ENCODE data around the gene CRYBA1. TPM values are rescaled to one million over a fixed set of nuclear protein-coding genes. Genes with fewer than 3 reads are reported as not detected.

The CRYBA1 gene
- total and polyA plus RNA-seq, 2 donors (not counting 3 experiments of a cell fraction or from before 2014, with no cell fraction given): not detected

DNA sequence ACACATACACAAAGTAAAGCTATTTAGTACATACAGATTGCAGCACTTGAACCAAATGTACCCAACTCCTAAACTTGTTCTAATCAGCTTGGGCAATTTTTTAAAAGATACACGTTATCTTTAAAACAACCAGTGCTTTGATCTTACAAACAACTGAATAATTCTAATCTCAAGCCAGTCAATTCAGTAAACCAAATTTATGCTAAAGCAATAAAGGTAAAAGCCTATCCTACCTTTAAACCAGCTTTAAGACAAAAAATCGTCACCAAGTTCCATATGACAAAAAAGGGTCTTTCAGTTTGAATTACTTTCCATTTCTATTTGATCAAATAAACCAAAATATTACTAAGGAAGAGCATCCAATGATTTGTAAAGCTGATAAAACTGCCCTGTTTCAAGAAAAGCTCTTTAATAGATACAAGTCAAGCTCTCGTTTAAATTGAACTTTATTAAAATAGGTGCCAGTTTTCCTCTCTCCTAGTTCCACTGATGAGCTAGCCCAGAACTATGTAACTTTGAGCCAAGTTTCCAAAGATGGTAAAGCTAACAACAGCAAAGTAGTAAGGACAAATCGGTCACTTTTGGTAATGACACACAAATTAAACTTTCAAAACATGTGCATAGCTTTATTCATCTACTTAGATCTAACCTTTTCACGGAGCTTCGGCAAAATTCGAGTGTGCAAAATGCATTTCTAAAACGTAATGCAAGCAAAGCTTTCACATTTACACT, 10.2 kb downstream of the CRYBA1 start:
- H3K9me1 ChIP-seq (replicated peaks; ENCODE audit: control insufficient read depth, extremely low read depth, insufficient read depth, low read length): no peaks in the 10 kb centered on the region
- no peak for DNase-seq (ENCODE audit: low read depth, low spot score)
- no peak overlapping the region for H3K4me2 ChIP-seq (ENCODE audit: insufficient read depth, low read length)
- no peak overlapping the region for H3K27ac ChIP-seq (ENCODE audit: insufficient read depth, low read depth, low read length)
- no peak overlapping the region for H3K9ac ChIP-seq (replicated peaks; ENCODE audit: extremely low read depth, insufficient read depth, low read length)
- H3K9me3 ChIP-seq (replicated peaks; ENCODE audit: control insufficient read depth, insufficient read depth, low read length): no peaks in the 10 kb centered on the region
- ChIA-PET CTCF (interaction anchor here (0.9 to 4.6 kb wide), 15 partner anchors 9 to 140 kb away, joined by 3 to 41 read pairs (median 5); partner anchors contain the start of genes MYO18A and NUFIP2), POLR2A (interaction anchor here (1.3 kb wide), 1 partner anchor 37 kb away, joined by 6 read pairs; the partner anchor contains the start of gene NUFIP2)
- no peak for FAIRE-seq
- TF ChIP-seq GATA2 (IDR thresholded peaks at IDR 0.05; ENCODE audit: insufficient read depth, insufficient read length, low read depth, low read length) (no peak), MYC (IDR thresholded peaks at IDR 0.05; ENCODE audit: low read depth, low read length) (no peak), FOS (IDR thresholded peaks at IDR 0.05; ENCODE audit: borderline replicate concordance, insufficient read depth, low read length) (no peak), POLR2AphosphoS5 (IDR thresholded peaks at IDR 0.05; ENCODE audit: insufficient read depth, low read depth, low read length) (no peak), JUN (IDR thresholded peaks at IDR 0.05; ENCODE audit: borderline replicate concordance, insufficient read depth, insufficient read length, low read depth) (no peak), EZH2 (IDR thresholded peaks at IDR 0.05; ENCODE audit: borderline replicate concordance, low read depth, low read length, severe bottlenecking) (no peak)
- TF ChIP-seq, protein P1, sequence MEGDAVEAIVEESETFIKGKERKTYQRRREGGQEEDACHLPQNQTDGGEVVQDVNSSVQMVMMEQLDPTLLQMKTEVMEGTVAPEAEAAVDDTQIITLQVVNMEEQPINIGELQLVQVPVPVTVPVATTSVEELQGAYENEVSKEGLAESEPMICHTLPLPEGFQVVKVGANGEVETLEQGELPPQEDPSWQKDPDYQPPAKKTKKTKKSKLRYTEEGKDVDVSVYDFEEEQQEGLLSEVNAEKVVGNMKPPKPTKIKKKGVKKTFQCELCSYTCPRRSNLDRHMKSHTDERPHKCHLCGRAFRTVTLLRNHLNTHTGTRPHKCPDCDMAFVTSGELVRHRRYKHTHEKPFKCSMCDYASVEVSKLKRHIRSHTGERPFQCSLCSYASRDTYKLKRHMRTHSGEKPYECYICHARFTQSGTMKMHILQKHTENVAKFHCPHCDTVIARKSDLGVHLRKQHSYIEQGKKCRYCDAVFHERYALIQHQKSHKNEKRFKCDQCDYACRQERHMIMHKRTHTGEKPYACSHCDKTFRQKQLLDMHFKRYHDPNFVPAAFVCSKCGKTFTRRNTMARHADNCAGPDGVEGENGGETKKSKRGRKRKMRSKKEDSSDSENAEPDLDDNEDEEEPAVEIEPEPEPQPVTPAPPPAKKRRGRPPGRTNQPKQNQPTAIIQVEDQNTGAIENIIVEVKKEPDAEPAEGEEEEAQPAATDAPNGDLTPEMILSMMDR (IDR thresholded peaks at IDR 0.05; ENCODE audit: extremely low read depth in 1 of 2, insufficient read depth in 1 of 2, low read depth in 1 of 2, low read length in 2 of 2): no peak
- TF ChIP-seq, protein P2, sequence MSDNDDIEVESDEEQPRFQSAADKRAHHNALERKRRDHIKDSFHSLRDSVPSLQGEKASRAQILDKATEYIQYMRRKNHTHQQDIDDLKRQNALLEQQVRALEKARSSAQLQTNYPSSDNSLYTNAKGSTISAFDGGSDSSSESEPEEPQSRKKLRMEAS (IDR thresholded peaks at IDR 0.05; ENCODE audit: insufficient read depth, insufficient read length): no peak
- H3K27me3 ChIP-seq (ENCODE audit: control insufficient read depth in 2 of 2, insufficient read depth in 2 of 2, low read length in 2 of 2): no peaks in the 10 kb centered on the region
- peaks cover 9% of the 10 kb centered on the region for H4K20me1 ChIP-seq (replicated peaks; ENCODE audit: control insufficient read depth, extremely low read depth, insufficient read depth, low read length)
- H3K4me3 ChIP-seq (replicated peaks in 1 of 3; ENCODE audit: insufficient read depth in 1 of 3, low read depth in 1 of 3, low read length in 3 of 3): no peak overlapping the region
- intact Hi-C loops (cut with micrococcal nuclease): loop anchor here (5.0 kb wide), 1 partner anchor 35 kb away; the partner anchor contains the start of gene NUFIP2
- H2AFZ ChIP-seq (ENCODE audit: low read depth, low read length): no peak overlapping the region
- no TSS peak for BruUV-seq (replicated peaks)
- peaks cover 13% of the 10 kb centered on the region for H3K79me2 ChIP-seq (ENCODE audit: control insufficient read depth, insufficient read depth, low read length)
- peaks cover 29% of the 10 kb centered on the region for H3K4me1 ChIP-seq (ENCODE audit: control insufficient read depth, extremely low read depth, insufficient read depth, low read length)
- dilution Hi-C loops (cut with MboI; ENCODE audit: extremely low pct_ligation_motif_present, low sequenced_read_pairs): no loop called here
- H3K36me3 ChIP-seq (ENCODE audit: control insufficient read depth in 2 of 2, extremely low read depth in 1 of 2, insufficient read depth in 2 of 2, low read length in 2 of 2): peaks cover 0 to 8% of the 10 kb centered on the region in 2 experiments
